NCI-H2107 (cell line): ENCODE data around the gene RAB31.
"Not testable (repeated sequence)": the region's sequence is repeated elsewhere in the genome, so short reads cannot be mapped to it uniquely, and the experiment has no call there.

Source experiments
- DNase-seq: peaks from one replicate; lab custom pipeline; 2025; lab: John Stamatoyannopoulos, UW

The RAB31 gene

GRCh38 chr18:9762526-9762925, 54.4 kb downstream of the RAB31 start:
- DNase-seq: no peak

GRCh38 chr18:9763157-9763556, 55.1 kb downstream of the RAB31 start:
- no peak for DNase-seq

- DNase-seq: no peak
These were observed 55.9 kb downstream of the RAB31 start for GRCh38 chr18:9764011-9764481.

- no peak for DNase-seq
These were observed 57.4 kb downstream of the RAB31 start for GRCh38 chr18:9765501-9765900.

- DNase-seq: no peak
These were observed 58.0 kb downstream of the RAB31 start for GRCh38 chr18:9766076-9766481.

GRCh38 chr18:9766740-9767139, 58.6 kb downstream of the RAB31 start:
- no peak for DNase-seq

GRCh38 chr18:9768071-9768691, 60.1 kb downstream of the RAB31 start:
- DNase-seq: not testable (repeated sequence)

- DNase-seq: not testable (repeated sequence)
These were observed 62.0 kb downstream of the RAB31 start for GRCh38 chr18:9770111-9770510.

- no peak for DNase-seq
These were observed 63.3 kb downstream of the RAB31 start for GRCh38 chr18:9771261-9771976.

GRCh38 chr18:9771977-9772660, 64.0 kb downstream of the RAB31 start:
- no peak for DNase-seq

- no peak for DNase-seq
These were observed 65.0 kb downstream of the RAB31 start for GRCh38 chr18:9772847-9773677.

GRCh38 chr18:9774150-9774549, 66.0 kb downstream of the RAB31 start:
- no peak for DNase-seq

GRCh38 chr18:9775178-9775577, 67.1 kb downstream of the RAB31 start:
- no peak for DNase-seq

GRCh38 chr18:9779630-9780029, 71.5 kb downstream of the RAB31 start:
- DNase-seq: no peak

GRCh38 chr18:9782073-9782857, 74.2 kb downstream of the RAB31 start:
- no peak for DNase-seq

- no peak for DNase-seq
These were observed 78.5 kb downstream of the RAB31 start for GRCh38 chr18:9786631-9787030.

GRCh38 chr18:9787036-9787435, 78.9 kb downstream of the RAB31 start:
- DNase-seq: no peak

GRCh38 chr18:9787712-9788111, 79.6 kb downstream of the RAB31 start:
- DNase-seq: no peak

- DNase-seq: no peak
These were observed 80.0 kb downstream of the RAB31 start for GRCh38 chr18:9788140-9788539.

- no peak for DNase-seq
These were observed 80.8 kb downstream of the RAB31 start for GRCh38 chr18:9788860-9789259.

GRCh38 chr18:9790261-9790660, 82.2 kb downstream of the RAB31 start:
- no peak for DNase-seq
